GM21576 (cell line): Measurements from ENCODE around the gene NLGN3.
A peak's percentile ranks its signal among the peaks of the same experiment; 100 is the strongest.
"Not testable (repeated sequence)": the region's sequence is repeated elsewhere in the genome, so short reads cannot be mapped to it uniquely, and the experiment has no call there.

Source experiments
- ATAC-seq: cut with Tn5 transposase; IDR thresholded peaks from one replicate; pipeline ENCODE4 v1.9.1; 2021; ENCODE audit warnings: mild to moderate bottlenecking, moderate library complexity; ENCODE audit not compliant: unreplicated experiment

Gene NLGN3

DNA sequence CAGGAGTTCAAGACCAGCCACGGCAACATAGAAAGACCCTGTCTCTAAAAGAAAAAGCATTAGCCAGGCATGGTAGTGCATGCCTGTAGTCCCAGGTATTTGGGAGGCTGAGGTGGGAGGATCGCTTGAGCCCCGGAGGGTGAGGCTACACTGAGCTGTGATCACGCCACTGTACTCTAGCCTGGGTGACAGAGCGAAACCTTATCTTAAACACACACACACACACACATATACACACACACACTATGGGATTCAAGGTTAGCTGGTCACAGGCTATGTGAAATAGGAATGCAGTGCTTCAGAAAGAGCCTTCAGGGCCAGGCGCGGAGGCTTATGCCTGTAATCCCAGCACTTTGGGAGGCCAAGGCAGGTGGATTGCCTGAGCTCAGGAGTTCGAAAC, 23.5 kb downstream of the NLGN3 start:
- ATAC-seq = no peak

DNA sequence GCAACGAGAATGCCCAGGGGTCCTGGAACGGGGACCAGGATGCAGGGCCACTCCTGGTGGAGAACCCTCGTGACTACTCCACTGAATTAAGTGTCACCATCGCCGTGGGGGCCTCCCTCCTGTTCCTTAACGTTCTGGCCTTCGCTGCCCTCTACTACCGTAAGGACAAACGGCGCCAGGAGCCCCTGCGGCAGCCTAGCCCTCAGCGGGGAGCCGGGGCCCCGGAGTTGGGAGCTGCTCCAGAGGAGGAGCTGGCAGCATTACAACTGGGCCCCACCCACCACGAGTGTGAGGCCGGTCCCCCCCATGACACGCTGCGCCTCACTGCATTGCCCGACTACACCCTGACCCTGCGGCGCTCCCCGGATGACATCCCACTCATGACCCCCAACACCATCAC, 24.9 kb downstream of the NLGN3 start:
- no peak for ATAC-seq

DNA sequence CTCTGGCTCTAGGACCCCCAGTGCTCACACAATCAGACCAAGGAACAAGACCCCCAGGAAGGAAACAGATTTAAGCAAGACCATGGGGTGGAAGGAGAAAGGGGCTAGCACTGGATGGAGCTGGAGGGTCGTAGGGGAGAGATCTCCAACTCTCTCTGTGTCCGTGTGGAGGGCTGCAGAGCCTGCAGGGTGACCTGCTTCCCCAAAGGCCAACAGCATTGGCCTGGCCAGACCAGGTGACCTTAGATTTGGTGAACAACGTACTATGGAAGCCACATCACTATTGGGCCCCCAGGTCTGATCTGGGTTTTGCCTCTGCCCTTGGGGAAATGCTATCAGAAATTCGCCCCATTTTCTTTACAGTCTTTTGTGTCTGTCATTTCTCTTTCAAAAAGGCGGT, 26.0 kb downstream of the NLGN3 start:
- no peak for ATAC-seq

DNA sequence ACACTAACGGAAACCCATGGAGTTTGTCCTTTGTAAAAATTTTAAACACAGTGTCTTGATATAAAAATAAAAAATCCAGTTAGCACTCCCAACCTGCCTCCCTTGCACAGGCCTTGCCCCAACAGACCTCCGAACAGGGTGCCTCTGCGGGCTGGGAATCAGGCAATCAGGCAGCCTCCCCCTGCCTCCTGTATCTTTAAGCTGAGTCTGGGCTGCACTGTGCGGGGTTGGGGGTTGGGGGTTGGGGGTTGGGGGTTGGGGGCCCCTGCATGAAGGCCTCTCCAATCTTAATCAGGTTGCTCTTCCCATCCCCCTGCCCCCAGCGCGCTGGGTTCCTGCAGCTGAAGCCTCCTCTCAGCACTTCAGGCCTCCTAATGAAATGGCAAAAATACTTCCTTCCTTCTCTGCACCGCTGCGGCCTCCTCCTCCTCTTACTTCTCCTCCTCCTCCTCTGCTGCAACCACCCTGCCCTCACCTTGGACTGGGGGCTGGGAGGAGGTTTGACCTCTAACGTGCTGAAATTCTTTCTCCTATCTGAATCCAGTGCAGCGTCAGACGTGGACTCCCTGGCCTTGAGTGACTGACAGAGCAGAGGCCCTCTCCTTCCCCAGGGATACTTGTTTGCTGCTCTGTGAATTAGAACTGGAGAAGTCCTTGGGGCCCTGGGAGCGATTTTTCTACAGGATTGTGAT, 26.6 kb downstream of the NLGN3 start:
- ATAC-seq = no peak

DNA sequence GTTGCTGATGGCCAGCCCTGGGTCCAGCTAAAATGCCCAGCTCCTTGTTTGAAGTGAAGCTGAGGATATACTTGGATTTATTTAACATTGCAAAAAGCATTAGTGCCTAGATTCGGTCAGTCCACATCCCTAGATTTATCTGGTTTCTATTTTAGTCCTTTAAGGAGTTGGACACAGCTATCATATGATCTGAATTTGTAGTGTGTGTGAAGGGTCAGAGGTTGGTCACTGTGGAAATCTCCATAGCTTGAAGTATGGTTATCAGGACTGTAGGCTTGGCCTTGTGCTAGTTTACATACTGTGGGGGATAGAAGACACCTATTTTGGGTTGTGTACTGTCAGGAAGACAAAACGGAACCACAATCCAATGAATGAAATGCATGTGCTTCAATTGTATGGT, 28.8 kb downstream of the NLGN3 start:
- ATAC-seq = no peak

DNA sequence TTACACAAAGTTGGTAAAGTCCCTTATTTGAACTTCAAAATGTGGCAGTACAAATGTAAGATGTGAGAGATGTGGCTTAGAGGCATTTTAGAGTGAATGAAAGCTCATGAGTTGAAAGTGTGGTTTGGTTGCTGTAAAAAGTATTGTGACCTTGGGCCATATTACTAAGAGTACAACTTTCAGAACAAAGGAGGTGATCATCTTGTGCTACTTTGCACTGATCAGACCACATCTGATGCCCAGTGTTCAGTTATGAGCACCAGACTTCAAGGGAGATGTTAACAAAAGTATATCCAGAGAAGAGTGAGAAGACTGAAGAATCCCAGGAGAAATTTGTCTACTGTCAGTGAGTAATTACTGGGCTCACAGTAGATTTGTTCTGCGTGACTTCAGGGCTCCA, 30.2 kb downstream of the NLGN3 start:
- ATAC-seq = no peak

DNA sequence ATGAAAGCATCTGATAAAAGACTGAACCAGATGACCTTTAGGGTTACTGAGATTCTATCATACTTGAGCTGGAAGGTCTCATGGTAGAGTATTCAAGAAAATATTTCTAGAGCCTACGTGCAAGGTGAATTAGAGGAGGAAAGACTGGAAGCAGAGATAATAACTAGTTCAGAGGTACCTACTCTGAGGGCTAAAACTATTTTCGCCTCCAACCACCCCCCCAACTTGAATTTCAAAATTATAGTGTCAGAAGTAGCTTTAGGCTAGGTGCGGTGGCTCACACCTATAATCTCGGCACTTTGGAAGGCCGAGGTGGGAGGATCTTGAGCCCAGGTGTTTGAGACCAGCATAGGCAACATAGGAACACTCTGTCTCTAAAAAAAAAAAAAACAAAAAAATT, 30.9 kb downstream of the NLGN3 start:
- ATAC-seq = no peak

DNA sequence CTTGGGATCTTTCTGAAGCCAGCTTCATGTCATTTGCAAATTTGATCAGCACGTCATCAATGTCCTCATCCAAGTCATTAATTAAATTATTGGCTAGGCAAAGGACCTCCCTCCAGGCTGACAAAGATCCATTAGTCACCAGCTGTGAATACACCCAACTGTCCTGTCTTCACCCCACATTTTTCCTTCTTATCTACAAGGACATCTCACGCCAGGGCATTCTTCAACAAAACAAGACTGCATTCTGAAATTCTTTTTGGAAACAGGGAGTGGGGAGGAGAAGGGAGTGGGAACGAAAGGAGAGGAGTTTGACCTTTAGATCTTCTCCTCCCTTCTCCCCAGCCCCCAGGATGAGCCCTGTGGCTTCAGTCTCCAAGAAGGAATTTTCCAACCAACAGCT, 32.7 kb downstream of the NLGN3 start:
- ATAC-seq = no peak

DNA sequence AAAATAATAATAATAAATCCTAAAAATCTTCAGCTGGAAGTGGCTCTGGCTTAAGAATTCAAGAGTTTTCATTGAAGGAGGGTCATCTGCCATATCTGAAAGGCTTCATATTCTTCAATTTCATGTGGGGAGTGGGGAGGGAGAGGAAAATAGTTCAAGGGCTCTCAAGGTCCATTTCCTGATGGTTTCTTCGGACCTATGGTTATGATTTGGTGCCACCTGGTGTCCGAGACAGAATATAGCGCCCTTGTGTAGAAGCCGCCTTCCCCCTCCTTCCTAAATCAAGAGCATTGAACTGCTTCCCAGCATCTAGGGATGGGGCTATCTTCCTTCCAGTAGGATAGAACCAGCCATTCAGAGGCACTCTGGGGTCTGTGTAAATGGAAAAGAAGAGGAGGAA, 34.3 kb downstream of the NLGN3 start:
- ATAC-seq = no peak

DNA sequence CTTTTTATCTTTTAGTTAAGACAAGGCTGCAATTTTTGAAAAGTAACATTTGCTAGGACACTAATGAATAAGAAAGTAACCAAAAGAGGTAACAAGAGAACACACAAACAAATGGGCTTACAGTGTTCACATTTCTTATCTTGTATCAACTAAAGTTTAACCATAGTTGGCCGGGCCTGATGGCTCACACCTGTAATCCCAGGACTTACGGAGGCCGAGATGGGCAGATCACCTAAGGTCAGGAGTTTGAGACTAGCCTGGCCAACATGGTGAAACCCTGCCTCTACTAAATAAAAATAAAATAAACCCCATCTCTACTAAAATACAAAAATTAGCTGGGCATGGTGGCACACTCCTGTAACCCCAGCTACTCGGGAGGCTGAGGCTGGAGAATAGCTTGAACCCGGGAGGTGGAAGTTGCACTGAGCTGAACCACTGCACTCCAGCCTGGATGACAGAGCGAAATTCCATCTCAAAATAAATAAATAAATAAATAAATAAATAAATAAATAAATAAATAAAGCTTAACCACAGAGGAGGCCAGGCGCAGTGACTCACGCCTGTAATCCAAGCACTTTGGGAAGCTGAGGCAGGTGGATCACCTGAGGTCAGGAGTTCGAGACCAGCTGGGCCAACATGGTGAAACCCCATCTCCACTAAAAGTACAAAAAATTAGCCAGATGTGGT, 36.1 kb downstream of the NLGN3 start:
- not testable (repeated sequence) for ATAC-seq

DNA sequence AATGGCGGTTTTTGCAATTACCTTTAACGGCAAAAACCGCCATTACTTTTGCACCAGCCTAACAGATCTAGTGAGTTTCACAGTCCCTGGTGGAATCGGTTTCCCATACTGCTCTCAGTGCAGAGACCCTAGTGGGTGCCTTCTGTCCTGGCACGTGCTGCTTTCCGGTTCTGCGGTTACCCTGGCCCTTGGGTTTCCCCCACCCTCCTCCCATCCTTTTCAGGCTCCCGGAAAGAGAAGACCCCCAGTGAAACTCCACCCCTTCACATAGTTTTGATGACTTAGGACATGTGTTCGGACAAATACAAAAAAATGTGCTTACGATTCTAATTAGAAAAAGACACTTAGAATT, 36.9 kb downstream of the NLGN3 start:
- ATAC-seq = peak; percentile 33

DNA sequence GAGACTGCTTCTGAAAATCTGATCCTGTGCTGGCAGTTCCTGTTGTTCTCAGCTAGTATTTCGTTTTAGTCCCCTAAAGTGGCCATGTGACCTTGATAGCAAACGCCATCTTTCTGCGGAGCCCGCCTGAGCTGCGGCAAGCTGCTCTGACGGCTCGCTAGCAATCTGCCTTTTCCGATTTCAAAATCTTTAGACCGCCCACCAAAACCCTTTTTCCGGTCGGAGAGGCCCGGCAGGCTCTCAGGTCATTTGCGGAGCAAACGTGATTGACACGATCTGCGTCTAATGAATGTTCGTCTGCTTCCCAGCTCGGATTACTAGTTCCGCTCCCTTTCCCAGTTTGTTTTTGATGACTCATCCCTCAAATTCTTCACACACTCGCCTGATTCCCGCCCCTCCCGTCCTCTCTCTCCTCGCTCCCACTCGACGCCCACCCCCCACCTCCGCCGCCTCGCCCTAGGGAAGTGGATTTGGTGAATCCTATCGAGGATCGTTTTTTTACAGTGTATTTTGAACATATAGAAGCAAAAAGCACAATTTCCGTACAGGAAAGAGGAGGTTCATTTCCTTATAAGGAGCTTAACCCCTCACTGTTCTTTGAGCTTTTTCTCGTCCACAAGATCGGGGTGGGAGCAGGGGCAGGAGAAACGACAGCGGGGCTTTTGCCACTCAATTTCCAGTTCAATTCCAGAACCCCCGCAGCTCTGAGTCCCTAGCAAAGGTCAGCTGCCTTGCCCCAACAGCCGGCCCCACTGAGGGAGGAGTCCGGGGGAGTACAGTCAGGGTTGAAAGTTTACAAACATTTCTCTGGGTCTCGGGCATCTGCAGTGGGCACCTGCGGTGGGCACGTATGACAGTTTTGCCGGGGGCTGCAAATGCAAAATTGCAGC, 37.5 kb downstream of the NLGN3 start:
- ATAC-seq = peak; percentile 82

DNA sequence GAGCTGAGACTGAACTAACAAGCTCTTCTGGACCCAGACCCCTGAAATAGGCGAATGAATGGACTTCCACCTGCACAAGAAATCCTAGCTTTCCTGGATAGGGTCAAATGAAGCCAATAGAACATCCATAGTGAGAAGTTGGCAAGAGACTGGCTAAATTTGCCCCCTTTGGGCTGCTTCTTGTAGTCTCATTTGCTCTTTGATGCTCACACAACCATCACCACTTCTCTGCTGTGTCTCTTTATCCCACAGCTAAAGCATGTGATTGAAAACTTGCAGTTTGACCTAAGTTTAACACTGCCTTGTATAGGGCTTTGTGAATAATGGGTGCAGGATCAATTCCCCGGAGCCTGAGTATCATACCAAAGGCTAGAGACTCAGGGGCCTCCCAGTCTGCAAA, 38.2 kb downstream of the NLGN3 start:
- ATAC-seq = no peak

DNA sequence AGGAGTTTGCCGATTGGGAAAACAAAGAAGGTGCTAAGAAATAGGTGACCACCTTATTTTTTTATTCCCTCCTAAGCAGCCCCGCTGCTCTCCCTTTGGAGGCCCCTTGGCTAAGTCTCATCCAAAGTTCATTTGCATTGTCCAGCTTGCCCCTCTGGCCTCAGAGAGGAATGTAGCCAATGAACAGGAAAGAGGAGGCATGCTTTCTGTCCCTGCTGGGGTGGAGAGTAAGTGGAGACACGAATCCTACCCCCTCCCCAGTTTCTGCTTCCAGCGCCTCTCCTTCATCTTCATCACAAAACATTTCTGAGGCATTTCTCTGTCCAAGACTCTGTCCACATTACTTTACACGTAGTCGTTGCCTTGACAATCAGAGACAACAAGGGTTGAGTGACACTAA, 38.7 kb downstream of the NLGN3 start:
- no peak for ATAC-seq

DNA sequence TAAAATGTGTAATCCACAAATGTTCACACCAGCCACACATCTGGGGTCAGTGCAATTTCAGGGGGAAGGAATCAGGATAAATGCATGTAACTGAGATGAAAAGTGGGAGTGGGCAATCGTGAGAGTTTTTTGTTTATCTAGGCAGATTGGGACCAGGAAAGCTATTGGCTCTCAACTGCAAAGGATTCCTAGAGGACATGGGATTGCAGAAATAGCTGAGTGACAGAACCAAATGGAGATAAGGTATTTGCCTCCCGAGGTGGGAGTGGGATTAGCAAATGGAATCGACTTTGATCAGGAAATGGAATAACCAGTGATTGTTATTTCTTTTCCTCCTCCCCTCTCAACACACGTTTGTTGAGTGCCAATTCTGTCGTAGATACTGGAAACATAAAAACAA, 39.5 kb downstream of the NLGN3 start:
- ATAC-seq = no peak

DNA sequence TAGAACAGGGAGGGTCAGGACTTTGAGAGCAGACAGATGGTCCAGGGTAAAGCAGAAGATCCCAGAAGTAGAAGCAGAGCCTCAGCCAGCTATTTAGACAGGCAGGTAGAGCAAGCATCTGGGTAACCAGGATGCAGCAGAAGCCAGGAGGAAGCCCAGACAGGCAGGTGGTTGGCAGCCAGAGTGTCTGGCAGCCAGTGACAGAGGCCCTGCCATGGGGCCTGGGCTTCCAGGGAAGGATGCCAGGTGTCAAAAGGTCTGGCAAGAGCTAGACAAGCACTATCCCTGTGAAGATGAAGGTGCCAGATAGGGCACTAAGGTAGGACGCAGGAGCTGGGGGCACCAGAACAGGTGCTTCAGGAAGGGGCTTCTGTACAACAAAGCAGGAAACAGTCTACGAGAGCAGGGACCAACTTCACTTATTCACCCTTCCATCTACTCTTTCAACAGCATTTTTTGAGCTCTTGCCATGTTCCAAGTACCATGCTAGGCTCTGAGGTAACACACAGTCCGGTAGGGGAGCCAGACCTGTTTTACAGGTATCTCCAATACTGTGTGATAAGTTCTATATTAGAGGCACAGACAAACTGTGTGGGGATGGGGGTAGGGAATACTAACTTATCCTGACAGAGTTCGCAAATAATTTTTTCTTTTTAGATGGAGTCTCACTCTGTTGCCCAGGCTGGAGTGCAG, 40.3 kb downstream of the NLGN3 start:
- no peak for ATAC-seq

DNA sequence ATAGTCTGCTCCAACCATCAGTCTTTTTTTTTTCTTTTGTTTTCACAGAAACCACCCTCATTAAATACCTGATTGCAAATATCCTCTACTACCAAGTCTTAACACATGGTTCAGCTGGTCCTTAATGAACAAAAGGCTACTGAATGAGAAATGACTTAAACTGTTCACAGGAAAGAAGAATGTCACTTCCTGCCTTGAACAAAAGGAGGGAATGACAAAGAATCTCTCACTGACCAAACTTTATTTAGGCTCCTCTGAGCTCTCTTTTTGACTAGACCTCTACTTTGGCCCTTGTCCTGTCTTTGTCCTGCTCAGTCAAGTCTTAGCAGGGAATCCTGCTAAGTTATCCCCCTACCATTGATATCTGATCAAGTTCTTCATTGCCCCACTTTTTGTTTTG, 46.6 kb downstream of the NLGN3 start:
- ATAC-seq = no peak

DNA sequence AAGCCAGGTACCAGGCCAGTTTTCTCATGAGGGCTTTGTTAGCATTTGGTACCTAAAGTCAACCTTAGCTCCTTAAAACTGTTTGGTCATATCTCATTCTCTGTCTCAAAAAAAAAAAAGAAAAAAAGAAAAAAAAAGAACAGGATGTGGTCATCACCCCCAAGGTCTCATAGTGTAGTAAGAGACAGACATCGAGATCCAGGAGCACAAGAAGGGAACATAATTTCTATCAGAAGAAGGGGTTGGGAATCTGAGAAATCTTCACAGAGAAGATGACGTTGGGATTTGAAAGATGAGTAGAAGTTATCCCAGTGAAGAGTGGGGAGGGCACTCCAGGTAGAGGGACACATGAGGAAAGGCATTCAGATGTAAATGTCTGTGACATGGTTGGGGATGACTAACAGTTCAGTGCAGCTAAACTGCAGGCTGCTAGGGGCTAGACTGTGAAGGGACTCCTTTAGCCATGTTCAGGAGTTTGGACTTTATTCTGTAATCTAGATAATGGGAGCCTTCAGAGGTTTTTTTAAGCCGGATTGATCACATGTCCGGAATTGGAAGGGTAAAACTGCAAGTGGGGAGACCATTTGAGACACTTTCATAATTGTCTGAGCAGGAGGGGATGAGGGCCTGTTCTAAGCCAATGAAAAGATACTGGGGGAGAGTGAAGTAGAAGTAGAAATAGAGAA, 51.5 kb downstream of the NLGN3 start:
- peak; percentile 43 for ATAC-seq

DNA sequence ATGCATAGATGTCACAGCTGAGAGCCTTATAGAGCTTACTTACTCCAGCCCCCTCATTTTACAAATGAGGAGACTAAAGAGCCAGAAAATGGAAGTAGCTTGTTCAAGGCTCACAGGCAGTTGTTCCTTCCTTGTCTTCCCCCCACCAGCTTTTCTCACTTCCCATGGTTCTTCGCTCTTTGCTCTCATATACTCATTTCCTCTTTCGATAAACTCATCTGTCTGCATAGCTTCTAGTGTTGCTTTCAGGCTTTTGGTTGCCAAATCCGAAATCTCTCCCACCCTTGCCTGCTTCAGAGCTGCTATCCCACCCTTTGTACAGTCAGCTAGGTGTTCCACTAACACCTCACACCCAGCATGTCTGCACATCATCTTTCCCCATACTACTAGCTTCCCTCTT, 53.4 kb downstream of the NLGN3 start:
- ATAC-seq = peak; percentile 72

DNA sequence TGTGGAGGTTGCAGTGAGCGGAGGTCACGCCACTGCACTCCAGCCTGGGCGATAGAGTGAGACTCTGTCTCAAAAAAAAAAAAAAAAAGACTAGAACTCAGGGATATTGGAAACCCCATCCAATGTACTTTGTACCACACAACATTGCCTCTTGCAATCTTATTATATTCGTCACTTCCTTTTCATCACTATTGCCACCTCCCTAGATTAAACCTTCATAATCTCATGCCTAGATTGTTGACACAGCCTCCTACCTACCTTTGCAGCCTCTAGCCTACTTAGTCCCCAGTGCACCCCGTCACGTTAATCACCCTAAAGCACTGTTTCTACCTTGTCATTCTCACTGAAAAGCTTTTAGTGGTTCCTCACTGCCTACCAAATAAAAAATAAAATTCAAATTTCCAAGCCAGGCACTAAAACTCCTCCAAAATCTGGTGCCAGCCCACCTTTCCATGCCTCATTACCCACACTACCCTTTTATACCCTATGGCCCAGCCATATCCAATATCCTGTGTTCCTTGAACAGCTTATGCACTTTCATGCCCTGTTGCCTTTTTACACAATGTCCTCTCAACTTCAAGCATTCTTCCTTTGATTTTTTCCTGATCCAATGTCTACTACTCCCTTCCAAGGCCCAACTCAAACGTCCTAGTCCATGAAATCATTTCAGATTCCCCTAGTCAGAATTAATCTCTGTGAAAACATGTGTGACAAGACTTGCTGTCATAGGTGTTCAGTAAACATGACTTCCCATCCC, 54.8 kb downstream of the NLGN3 start:
- ATAC-seq = no peak
